ENCODE results near the gene RAPGEF4.

- TF ChIP-seq CTCF (IDR thresholded peaks at IDR 0.05; ENCODE audit: low read depth, low read length, poor library complexity, severe bottlenecking) (no peak), EZH2phosphoT487 (IDR thresholded peaks at IDR 0.05; ENCODE audit: borderline replicate concordance, low read length) (no peak)
These were observed 5.2 kb upstream of the RAPGEF4 start for GRCh38 chr2:172730411-172730810.
